Stimulated activated memory B cell treated with anti-CD40 and anti-IgM and Interleukin-4, amounts not matched to agents 10 μg/mL and 1 μg/mL and 100 μg/mL, for 72 hours (primary cell): ENCODE data around the gene STYK1.
A peak's percentile ranks its signal among the peaks of the same experiment; 100 is the strongest.

ENCODE experiments used
- ATAC-seq: fragments of 150-1000 bp; cut with Tn5 transposase; 2 replicates; pipeline ENCODE4 v1.10.0; 2021
- H3K27ac Mint-ChIP-seq: one replicate; pipeline ENCODE4 v1.8.0; 2022; ENCODE audit warnings: mild to moderate bottlenecking, mixed read lengths
- H3K27me3 Mint-ChIP-seq: one replicate; pipeline ENCODE4 v1.8.0; 2022; ENCODE audit warnings: mixed read lengths
- H3K36me3 Mint-ChIP-seq: one replicate; pipeline ENCODE4 v1.8.0; 2022; ENCODE audit warnings: mixed read lengths
- H3K4me1 Mint-ChIP-seq: one replicate; pipeline ENCODE4 v1.8.0; 2022; ENCODE audit warnings: mixed read lengths
- H3K4me3 Mint-ChIP-seq: one replicate; pipeline ENCODE4 v1.8.0; 2022; ENCODE audit warnings: mild to moderate bottlenecking, moderate library complexity, mixed read lengths
- H3K9me3 Mint-ChIP-seq: one replicate; pipeline ENCODE4 v1.8.0; 2022; ENCODE audit warnings: mixed read lengths

The STYK1 gene

DNA sequence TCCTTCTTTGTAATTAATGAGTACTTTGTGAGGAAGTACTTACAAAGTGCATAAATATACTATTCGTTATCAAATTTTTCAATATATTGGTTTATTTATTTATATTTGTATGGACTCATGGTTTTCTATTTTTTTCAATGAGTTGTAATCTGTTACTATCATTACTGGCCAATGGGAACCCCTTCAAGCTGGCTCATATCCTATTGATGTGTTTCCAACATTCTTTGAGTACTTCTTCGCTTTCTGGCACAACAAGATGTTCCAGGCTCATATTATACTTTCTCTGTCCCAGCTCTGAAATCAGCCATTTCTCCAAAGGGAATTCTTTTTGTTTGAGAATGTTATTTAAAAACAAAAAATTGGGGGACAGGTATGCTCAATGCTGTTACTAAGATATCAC lies 31.8 kb upstream of the STYK1 start:
- ATAC-seq: no peak
- H3K27ac Mint-ChIP-seq: no peak overlapping the region
- H3K9me3 Mint-ChIP-seq: no peaks in the 10 kb centered on the region
- no peak overlapping the region for H3K4me3 Mint-ChIP-seq
- no peaks in the 10 kb centered on the region for H3K36me3 Mint-ChIP-seq
- peaks cover 8% of the 10 kb centered on the region for H3K4me1 Mint-ChIP-seq
- peaks cover 16% of the 10 kb centered on the region for H3K27me3 Mint-ChIP-seq

DNA sequence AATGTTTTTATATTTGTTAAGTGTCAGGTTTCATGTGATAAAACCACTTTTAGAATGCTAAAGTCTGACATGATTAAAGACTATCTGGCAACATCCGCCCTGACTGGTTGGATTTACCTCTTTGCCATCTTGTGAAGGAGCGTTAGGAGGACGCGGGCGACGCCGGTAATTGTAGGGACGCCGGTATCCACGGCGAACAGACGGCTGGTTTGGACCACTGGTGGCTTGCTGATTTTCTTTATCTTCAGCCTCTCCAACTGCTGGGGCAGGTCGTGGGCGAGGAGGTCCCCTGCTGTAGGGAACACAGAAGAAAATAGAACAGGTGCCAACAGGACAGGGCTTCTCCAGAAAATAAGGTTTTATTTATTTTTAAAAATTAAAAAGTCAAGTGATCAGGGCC lies 28.0 kb upstream of the STYK1 start:
- no peak overlapping the region for H3K27ac Mint-ChIP-seq

DNA sequence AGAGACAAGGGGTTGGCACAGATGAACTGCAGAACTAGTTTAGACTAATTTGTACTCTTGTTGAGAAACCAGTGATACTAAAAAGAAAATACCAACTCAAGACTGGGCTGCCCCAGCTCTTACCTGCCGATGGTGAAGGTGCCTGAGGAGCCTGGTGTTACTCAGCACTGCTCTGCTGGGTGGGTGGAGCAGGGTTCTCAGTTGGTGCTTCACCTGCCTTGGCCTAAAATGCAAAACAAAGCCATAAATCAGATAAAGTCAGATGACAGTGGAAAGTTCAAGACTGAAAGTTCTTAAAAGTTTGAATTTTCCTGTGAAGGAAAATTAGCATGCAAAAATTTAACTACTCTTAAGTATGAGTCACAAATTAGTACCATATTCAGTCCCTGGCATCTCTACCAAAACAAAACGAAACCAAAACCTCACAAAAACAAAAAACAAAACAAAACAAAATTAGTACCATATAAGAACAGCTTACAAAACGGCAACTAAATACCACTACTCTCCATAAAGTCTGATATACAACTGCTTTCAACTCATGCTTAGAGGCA lies 27.4 kb upstream of the STYK1 start:
- H3K4me1 Mint-ChIP-seq: peaks cover 8% of the 10 kb centered on the region
- peak overlapping the region; percentile 15 for H3K27ac Mint-ChIP-seq
- no peak overlapping the region for H3K4me3 Mint-ChIP-seq
- H3K9me3 Mint-ChIP-seq: no peaks in the 10 kb centered on the region
- no peaks in the 10 kb centered on the region for H3K36me3 Mint-ChIP-seq
- ATAC-seq: no peak
- no peaks in the 10 kb centered on the region for H3K27me3 Mint-ChIP-seq

More for the DNA sequence above, 28.0 kb upstream of the STYK1 start:
- Mint-ChIP-seq H3K4me3 (no peak overlapping the region), H3K36me3 (no peaks in the 10 kb centered on the region), H3K4me1 (peaks cover 8% of the 10 kb centered on the region), H3K27me3 (peaks cover 5% of the 10 kb centered on the region), H3K9me3 (no peaks in the 10 kb centered on the region)
- ATAC-seq: no peak

DNA sequence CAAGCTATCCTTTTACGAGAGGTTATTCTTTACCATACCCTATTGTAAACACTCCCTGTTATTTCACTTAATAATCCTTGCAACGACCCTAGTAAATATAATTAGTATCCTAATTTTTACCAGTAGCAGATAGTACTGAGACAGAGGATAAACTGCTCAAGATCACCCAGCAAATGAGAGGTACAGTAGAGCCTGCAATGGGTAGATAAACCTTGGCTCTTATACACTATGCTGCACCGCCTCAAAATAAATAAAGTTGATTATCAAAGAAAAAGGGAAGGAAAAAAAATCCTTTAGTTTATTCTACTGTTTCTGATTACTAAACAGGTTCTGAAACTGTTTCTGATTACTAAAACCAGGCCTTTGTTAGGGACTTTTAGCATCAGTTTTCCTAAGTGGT lies 26.7 kb upstream of the STYK1 start:
- peaks cover 8% of the 10 kb centered on the region for H3K4me1 Mint-ChIP-seq
- no peak overlapping the region for H3K27ac Mint-ChIP-seq
- no peaks in the 10 kb centered on the region for H3K27me3 Mint-ChIP-seq
- ATAC-seq: no peak
- no peaks in the 10 kb centered on the region for H3K9me3 Mint-ChIP-seq
- no peak overlapping the region for H3K4me3 Mint-ChIP-seq
- H3K36me3 Mint-ChIP-seq: no peaks in the 10 kb centered on the region

DNA sequence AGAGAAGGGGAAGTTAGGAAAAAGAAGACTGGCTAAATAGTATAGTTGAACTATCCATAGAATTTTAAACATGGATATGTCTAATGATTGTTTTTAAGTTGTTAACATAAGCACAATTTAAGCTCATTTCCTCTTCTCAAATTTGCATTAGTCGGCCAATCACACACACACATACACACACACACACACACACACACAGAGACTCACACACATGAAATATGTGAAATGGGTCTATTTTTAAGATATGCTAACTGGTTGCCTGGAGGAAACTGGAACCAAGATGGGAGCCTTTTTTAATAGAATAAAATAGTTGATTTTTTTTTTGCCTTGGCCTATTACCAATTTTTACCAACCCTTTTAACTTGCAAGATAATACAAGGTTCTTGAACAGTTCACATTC lies 24.0 kb upstream of the STYK1 start:
- peaks cover 8% of the 10 kb centered on the region for H3K4me1 Mint-ChIP-seq
- no peak overlapping the region for H3K27ac Mint-ChIP-seq
- no peak for ATAC-seq
- no peaks in the 10 kb centered on the region for H3K27me3 Mint-ChIP-seq
- no peak overlapping the region for H3K4me3 Mint-ChIP-seq
- H3K9me3 Mint-ChIP-seq: no peaks in the 10 kb centered on the region
- H3K36me3 Mint-ChIP-seq: no peaks in the 10 kb centered on the region

DNA sequence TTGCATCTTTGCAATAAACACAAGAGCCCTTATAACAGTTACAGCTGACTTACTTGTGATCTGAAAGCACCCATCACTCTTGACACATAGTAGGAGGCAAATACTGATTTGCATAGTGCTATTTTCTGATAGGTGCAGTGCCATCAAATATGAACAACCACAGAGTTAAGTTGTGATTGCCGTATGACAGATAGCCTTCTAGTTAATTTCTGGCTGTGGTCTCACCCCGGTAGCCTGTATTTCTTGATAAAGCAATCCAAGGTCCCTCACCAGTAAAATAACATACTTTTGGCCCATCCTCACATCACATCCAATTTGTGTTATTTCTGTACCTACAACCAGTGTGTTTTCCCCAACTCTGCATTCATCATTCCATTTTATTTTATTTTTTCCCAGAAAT lies 23.3 kb upstream of the STYK1 start:
- H3K36me3 Mint-ChIP-seq: no peaks in the 10 kb centered on the region
- peaks cover 8% of the 10 kb centered on the region for H3K4me1 Mint-ChIP-seq
- no peaks in the 10 kb centered on the region for H3K27me3 Mint-ChIP-seq
- H3K9me3 Mint-ChIP-seq: no peaks in the 10 kb centered on the region
- H3K4me3 Mint-ChIP-seq: no peak overlapping the region
- no peak overlapping the region for H3K27ac Mint-ChIP-seq
- ATAC-seq: no peak

DNA sequence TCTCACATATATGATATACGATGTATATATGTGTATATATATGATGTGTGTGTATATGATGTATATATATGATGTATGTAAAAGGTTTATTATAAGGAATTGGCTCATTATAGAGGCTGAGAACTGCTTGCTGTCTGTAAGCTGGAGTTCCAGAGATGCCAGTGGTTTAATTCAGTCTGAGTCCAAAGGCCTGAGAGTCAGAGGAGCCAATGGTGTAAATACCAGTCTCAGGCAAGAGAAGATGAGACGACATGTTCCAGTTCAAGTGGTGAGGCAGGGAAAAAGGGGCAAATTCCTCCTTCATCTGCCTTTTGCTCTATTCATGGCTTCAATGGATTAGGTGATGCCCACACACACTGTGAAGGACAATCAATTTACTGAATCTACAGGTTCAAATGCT lies 17.1 kb upstream of the STYK1 start:
- no peak for ATAC-seq

DNA sequence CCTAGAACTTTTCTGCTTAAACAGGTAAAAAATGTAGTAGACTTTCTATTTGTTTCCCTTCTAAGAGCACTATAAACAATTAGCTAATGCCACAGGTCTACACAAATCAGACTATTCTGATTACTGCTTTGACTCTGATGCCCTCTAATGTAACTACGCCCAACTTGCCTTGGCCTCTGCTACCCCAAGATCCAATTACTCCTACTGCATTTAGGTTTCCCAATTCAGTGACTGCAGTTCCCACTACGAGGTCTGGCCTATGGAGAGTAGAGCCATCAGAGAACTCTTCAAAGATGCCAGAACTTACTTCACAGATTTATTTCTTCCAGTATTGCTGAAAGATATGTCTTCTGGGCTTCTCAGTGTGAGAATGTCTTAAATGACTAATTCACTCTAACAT lies 15.3 kb upstream of the STYK1 start:
- Mint-ChIP-seq H3K4me1 (no peaks in the 10 kb centered on the region), H3K27ac (no peak overlapping the region), H3K27me3 (peaks cover 17% of the 10 kb centered on the region), H3K9me3 (peaks cover 7% of the 10 kb centered on the region), H3K36me3 (peaks cover 5% of the 10 kb centered on the region), H3K4me3 (no peak overlapping the region)
- ATAC-seq: no peak

More for the DNA sequence above, 17.1 kb upstream of the STYK1 start:
- Mint-ChIP-seq H3K27ac (no peak overlapping the region), H3K4me3 (no peak overlapping the region), H3K27me3 (peaks cover 3% of the 10 kb centered on the region), H3K36me3 (peaks cover 5% of the 10 kb centered on the region), H3K4me1 (no peaks in the 10 kb centered on the region), H3K9me3 (peaks cover 7% of the 10 kb centered on the region)

DNA sequence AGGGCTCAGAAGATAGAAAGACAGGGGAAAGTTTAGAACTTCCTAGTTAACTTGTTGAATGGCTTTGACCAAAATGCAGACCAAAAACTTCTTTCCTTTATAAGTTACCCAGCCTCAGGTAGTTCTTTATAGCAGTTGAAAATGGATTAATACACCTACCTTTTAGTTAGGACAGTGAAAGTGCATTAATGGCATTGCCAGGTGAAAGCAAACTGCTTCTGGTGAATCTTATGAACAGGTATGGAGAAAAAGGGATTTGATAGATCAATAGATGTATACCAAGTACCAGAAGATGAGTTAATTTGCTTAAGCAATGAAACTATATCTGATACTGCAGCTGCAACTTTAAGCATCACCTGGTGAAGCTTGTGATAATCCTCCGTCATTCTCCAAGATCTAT lies 14.2 kb upstream of the STYK1 start:
- Mint-ChIP-seq H3K9me3 (peaks cover 7% of the 10 kb centered on the region), H3K4me1 (no peaks in the 10 kb centered on the region), H3K4me3 (no peak overlapping the region), H3K36me3 (peaks cover 5% of the 10 kb centered on the region), H3K27me3 (peaks cover 17% of the 10 kb centered on the region), H3K27ac (no peak overlapping the region)
- ATAC-seq: no peak

DNA sequence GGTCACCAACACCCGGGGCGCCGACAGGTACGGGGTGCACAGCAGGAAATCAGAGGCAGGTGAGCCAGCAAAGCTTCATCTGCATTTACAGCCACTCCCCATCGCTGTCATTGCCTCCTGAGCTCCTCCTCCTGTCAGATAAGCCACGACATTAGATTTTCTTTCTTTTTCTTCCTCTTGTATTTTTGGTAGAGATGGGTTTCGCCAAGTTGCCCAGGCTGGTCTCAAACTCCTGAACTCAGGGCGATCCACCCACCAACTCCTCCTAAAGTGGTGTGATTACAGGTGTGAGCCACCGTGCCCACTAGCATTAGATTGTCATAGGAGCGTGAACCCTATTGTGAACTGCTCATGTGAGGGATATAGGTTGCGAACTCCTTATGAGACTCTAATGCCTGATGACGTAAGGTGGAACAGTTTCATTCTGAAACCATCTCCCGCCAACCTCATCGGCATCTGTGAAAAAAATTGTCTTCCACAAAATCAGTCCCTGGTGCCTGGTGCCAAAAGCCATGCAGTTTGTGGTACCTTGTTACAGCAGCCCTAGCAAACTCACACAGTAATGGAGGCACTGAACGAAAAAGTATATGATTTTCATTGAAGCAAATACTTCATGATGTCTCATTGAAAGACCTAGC lies 1.5 kb downstream of the STYK1 start:
- peaks cover 5% of the 10 kb centered on the region for H3K9me3 Mint-ChIP-seq
- no peak overlapping the region for H3K27ac Mint-ChIP-seq
- no peak for ATAC-seq
- H3K36me3 Mint-ChIP-seq: no peaks in the 10 kb centered on the region
- peaks cover 79% of the 10 kb centered on the region for H3K27me3 Mint-ChIP-seq
- peaks cover 34% of the 10 kb centered on the region for H3K4me1 Mint-ChIP-seq
- H3K4me3 Mint-ChIP-seq: no peak overlapping the region

DNA sequence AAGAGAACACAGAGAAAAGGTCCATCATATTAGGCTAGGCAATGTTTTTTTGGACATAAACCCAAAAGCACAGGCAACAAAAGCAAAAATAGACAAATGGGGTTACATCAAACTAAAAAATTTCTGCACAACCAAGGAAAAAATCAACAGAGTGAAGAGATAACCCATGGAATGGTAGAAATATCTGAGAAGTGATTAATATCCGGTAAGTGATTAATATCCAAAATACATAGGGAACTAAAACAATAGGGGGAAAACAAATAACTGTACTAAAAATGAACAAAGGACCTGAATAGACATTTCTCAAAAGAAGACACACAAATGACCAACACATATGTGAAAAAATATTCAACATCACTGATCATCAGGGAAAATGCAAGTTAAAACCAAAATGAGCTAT lies 4.3 kb downstream of the STYK1 start:
- Mint-ChIP-seq H3K36me3 (no peaks in the 10 kb centered on the region), H3K4me1 (peaks cover 34% of the 10 kb centered on the region), H3K9me3 (peaks cover 5% of the 10 kb centered on the region), H3K27ac (no peak overlapping the region), H3K4me3 (no peak overlapping the region), H3K27me3 (peaks cover 63% of the 10 kb centered on the region)
- no peak for ATAC-seq

DNA sequence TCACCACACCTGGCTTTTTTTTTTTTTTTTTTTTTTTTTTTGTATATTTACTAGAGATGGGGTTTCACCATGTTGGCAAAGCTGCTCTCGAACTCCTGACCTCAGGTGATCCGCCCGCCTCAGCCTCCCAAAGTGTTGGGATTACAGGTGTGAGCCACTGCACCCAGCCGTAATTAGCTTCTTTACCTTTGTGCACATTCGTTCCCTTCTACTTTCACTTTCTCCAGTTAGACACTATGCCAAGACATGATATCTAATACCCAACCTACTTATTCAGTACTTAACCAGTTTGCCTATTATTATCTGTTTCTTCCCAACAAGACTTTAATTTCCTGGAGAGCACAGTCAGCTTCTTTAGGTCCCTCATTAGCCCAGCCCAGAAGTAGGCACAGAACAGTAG lies 5.3 kb downstream of the STYK1 start:
- Mint-ChIP-seq H3K9me3 (peaks cover 5% of the 10 kb centered on the region), H3K4me1 (peaks cover 24% of the 10 kb centered on the region), H3K4me3 (peak overlapping the region; percentile 12), H3K27ac (no peak overlapping the region), H3K36me3 (no peaks in the 10 kb centered on the region), H3K27me3 (peaks cover 57% of the 10 kb centered on the region)
- no peak for ATAC-seq

DNA sequence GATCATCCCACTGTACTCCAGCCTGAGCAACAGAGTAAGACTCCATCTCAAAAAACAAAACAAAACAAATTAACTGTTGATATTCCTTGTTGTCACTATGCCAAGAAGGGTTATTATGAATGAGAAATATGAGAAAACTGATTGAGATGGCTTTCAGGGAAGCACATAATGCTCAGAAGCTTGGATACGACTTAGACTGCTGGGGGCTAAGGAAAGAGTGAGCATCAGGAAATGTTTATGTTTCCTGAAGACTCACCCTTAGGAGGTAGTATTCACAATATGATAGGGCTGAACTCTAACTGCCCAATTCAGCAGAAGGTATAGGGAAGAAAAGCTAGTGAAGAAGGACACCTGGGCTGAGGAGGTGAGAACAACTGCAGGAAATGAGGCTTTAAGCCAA lies 6.3 kb downstream of the STYK1 start:
- Mint-ChIP-seq H3K4me1 (peaks cover 17% of the 10 kb centered on the region), H3K36me3 (no peaks in the 10 kb centered on the region), H3K27me3 (peaks cover 55% of the 10 kb centered on the region), H3K27ac (no peak overlapping the region), H3K9me3 (peaks cover 3% of the 10 kb centered on the region), H3K4me3 (no peak overlapping the region)
- ATAC-seq: no peak

DNA sequence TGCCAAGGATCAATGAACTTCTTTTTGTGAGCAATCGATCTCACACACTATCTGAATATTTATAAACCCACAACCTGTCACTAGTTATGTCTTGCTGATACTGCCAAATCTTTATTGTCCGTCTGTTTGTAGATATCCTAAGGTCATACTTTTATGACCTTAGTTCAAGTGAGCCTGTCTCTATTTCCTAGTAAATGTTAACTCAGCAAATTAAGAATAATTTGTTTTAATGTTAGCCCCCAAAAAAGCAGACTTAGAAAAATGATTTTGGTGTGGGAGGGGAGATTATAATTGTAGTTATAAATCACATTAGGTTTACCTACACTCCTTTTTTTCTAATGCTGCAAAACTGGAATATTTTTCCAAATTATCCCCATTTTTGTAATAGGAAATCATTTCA lies 9.4 kb downstream of the STYK1 start:
- no peak for ATAC-seq
- H3K36me3 Mint-ChIP-seq: no peaks in the 10 kb centered on the region
- peaks cover 50% of the 10 kb centered on the region for H3K27me3 Mint-ChIP-seq
- H3K27ac Mint-ChIP-seq: no peak overlapping the region
- peaks cover 17% of the 10 kb centered on the region for H3K4me1 Mint-ChIP-seq
- no peaks in the 10 kb centered on the region for H3K9me3 Mint-ChIP-seq
- no peak overlapping the region for H3K4me3 Mint-ChIP-seq

DNA sequence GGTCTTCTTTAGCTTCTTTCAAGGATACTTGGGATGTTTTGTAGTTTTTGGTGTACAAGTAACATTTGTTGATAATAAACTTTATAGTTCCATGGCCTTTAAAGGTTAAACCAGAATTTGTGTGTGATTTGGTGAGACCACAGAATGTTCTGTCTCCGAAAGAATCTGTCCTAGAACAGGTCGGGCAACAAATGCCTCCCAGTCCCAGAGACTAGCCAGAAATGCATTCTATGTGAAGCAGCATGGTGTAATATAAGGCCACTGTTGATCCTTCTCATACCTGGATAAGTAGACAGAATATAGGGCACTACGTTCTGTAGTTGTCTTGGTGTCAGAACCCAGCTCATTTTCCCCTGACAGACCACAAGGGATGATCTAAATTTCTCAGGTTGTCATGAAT lies 10.0 kb downstream of the STYK1 start:
- Mint-ChIP-seq H3K4me3 (no peak overlapping the region), H3K9me3 (no peaks in the 10 kb centered on the region)

DNA sequence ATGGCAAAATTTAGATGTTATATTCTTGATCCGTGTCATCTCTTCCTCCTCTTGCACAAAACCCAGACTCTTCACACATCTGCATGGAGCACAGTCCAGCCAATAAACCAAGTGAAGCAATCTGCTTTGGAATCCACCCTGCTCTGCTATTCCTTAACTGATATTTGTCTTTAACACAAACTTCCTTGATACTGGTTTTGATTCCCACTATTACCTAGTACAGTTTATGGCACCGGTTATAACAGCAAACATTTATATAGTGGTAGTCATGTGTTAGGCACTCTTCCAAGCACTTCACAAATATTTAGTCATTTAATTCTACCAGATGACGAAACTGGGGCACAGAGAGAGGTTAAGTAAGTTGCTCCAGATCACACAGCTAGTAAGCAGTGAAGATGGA lies 12.5 kb downstream of the STYK1 start:
- Mint-ChIP-seq H3K9me3 (no peaks in the 10 kb centered on the region), H3K27me3 (peaks cover 27% of the 10 kb centered on the region), H3K4me3 (no peak overlapping the region), H3K4me1 (no peaks in the 10 kb centered on the region), H3K27ac (no peak overlapping the region), H3K36me3 (no peaks in the 10 kb centered on the region)
- ATAC-seq: no peak

More for the DNA sequence above, 10.0 kb downstream of the STYK1 start:
- H3K36me3 Mint-ChIP-seq: no peaks in the 10 kb centered on the region
- H3K4me1 Mint-ChIP-seq: peaks cover 15% of the 10 kb centered on the region
- H3K27ac Mint-ChIP-seq: no peak overlapping the region
- H3K27me3 Mint-ChIP-seq: peaks cover 43% of the 10 kb centered on the region
- no peak for ATAC-seq
